ENCODE results near the gene TCF15. TPM values are rescaled to one million over a fixed set of nuclear protein-coding genes. Genes with fewer than 3 reads are reported as not detected.
A peak's percentile ranks its signal among the peaks of the same experiment; 100 is the strongest.

The TCF15 gene, protein sequence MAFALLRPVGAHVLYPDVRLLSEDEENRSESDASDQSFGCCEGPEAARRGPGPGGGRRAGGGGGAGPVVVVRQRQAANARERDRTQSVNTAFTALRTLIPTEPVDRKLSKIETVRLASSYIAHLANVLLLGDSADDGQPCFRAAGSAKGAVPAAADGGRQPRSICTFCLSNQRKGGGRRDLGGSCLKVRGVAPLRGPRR
- 1 to 10 TPM in 1 of 4 donors, under 1 TPM in 2, not detected in 1; 0.51 to 1.0 (median 0.97) TPM for total RNA-seq

DNA sequence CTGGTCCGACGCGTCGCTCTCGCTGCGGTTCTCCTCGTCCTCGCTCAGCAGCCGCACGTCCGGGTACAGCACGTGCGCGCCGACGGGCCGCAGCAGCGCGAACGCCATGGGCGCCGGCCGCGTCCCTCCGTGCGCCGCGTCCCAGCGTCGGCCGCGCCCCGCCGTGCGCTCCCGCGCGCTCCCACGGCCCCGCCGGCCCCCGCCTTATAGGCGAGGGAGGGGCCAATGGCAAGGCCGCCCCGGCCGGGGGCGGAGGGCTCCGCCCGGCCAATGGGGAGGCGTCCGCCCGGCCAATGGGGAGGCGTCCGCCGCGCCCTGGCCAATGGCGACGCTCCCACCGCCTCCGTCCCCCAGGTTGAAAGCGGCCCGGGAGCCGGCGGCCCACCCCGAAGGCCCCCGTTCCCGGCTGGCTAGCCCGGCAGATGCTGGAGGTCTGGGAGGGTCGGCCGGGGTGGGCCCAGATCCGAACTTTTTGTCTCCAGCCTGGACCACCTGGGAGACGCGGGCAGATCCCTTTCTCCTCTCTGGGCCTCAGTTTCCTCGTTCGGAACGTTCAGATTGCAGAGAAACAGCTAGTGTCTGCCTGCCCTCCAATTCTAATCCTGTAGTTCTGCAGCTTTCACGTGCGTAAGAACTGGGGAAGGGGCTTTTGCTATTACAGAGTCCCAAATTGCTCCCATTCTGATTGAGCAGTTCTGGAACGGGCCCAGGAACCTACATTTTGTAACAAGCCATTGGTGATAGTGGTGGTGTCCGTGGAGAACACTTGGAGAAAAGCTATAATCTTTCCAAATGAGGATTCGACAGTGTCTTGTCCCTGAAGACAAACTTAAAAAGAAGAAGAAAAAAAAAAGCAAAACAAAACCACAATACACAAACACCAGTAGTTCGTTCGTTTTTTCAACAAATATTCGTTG, at the start of gene TCF15:
Gene TCF15, minus strand, starts transcription at position 180 of the 917 bp plus-strand sequence. Its CDS starts 72 bp downstream, at position 108.
- Histone ChIP-seq H3K4me3 (no peak within 1 kb of the TSS), H3K4me1 (no peaks in the 10 kb centered on the region), H3K27ac (no peak within 1 kb of the TSS), H3K36me3 (no peaks in the 10 kb centered on the region), H3K9me3 (no peaks in the 10 kb centered on the region), H3K27me3 (peaks cover 0 to 7% of the 10 kb centered on the region in 2 donors)
- TF ChIP-seq POLR2A (IDR thresholded peaks at IDR 0.05) (peak in 1 of 2 donors; percentile 65), CTCF (IDR thresholded peaks at IDR 0.05) (no peak)
- no peak for DNase-seq
- intact Hi-C loops (cut with DNase I; ENCODE audit: low total_unique reads): no loop called here

DNA sequence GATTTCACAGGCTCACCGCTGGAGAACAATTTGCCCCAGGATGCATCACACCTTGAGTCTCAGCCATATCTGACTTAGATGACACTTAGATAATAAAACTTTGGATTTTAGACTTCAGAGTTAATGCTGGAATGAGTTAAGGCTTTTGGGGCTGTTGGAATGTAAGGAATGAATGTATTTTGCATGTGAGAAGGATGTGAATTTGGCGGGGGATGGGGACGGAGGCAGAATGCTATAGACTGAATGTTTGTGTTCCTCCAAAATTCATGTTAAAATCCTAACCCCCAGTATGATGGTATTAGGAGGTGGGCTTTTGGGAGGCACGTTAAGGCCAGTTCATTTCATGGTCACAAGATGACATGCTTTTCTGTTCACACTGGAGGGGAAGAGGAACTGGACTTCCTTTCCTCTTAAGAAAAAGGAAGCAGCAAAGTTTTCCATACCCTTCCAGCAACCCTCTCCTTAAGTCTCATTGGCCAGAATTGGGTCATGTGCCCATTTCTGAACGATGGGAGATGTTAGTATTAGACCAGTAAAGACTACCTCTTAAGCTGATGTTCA, 48.7 kb upstream of the TCF15 start:
- Histone ChIP-seq H3K27me3 (peaks cover 0 to 6% of the 10 kb centered on the region in 2 donors), H3K27ac (no peak overlapping the region), H3K4me1 (peaks cover 0 to 5% of the 10 kb centered on the region in 2 donors), H3K9me3 (no peaks in the 10 kb centered on the region), H3K36me3 (no peaks in the 10 kb centered on the region), H3K4me3 (no peak overlapping the region)
- TF ChIP-seq CTCF (IDR thresholded peaks at IDR 0.05): no peak
- no peak for TF ChIP-seq POLR2A (IDR thresholded peaks at IDR 0.05)
- DNase-seq: no peak
- intact Hi-C loops (cut with DNase I; ENCODE audit: low total_unique reads): no loop called here

DNA sequence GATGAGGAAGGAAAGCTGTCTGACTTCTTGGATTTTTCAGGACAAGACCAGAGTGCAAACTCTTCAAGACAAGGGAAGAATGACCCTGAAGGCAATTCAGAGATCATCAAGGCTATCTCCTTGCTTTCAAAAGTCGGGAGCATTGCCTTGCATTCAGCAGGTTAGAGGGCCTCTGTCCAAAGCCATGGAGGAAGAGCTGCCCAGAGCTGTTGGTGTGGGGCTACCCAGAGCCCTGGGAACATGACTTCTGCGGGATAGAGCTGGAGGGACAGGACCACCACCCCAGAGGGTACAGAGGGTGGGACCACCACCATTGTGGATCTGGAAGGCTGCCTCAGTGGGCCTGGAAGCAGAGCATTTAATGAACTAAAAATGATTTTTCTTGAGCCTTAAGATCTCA, 48.1 kb upstream of the TCF15 start:
- Histone ChIP-seq H3K27me3 (peaks cover 0 to 5% of the 10 kb centered on the region in 2 donors), H3K4me1 (no peaks in the 10 kb centered on the region), H3K36me3 (no peaks in the 10 kb centered on the region), H3K4me3 (no peak overlapping the region), H3K27ac (no peak overlapping the region), H3K9me3 (no peaks in the 10 kb centered on the region)
- DNase-seq: no peak
- intact Hi-C loops (cut with DNase I; ENCODE audit: low total_unique reads): no loop called here
- no peak for TF ChIP-seq CTCF (IDR thresholded peaks at IDR 0.05)
- no peak for TF ChIP-seq POLR2A (IDR thresholded peaks at IDR 0.05)

DNA sequence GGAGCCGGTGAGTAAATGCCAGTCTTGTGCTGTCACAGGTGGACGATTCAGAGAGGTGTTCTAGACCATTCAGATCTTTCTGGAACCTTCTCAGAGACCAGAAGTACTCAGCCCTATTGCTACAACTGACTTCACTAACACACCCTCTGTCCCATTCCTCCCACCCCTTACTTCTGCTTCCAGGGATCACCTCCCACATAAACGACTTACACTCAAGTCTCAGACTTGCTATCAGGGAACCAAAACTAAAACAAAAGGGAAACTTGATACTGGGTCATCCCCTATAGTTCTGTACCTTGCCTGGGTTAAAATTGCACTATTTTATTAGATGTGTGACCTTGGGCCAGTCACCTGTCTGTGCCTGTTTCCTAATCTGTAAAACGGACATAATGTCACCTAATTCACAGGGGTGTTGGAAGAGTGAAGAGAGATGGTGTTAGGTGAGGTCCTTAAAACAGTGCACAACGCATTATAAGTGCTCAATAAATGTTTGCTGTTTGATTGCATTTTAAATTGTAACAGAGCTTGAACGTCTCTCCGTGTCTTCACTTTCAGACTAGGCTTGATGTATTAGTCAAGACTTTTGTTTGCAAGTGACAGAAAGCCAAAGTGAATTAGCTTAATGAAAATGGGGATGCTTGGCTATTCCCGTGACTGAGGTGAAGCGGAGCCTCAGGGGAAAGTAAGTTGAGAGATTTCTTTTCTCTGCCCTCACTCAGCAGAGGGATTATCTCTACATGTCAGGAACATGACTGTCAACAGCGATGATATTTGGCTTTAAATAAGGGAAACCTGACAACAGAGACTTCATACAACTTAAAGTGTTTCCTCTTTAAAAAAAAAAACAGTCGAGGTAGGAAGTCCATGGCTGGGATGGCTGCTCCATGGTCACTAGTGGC, 45.9 kb upstream of the TCF15 start:
- intact Hi-C loops (cut with DNase I; ENCODE audit: low total_unique reads): no loop called here
- H3K9me3 ChIP-seq: no peaks in the 10 kb centered on the region
- H3K4me3 ChIP-seq: no peak overlapping the region
- TF ChIP-seq POLR2A (IDR thresholded peaks at IDR 0.05) (no peak), CTCF (IDR thresholded peaks at IDR 0.05) (no peak)
- H3K27ac ChIP-seq: no peak overlapping the region
- no peak for DNase-seq
- no peaks in the 10 kb centered on the region for H3K4me1 ChIP-seq
- no peaks in the 10 kb centered on the region for H3K27me3 ChIP-seq
- H3K36me3 ChIP-seq: no peaks in the 10 kb centered on the region
